Ovary (tissue), 9 donors: ENCODE data around the gene GAP43. TPM values are rescaled to one million over a fixed set of nuclear protein-coding genes. Genes with fewer than 3 reads are reported as not detected.

Experiments
- DNase-seq, 5 donors: peaks; one replicate each; pipeline ENCODE4 v3.0.0-alpha.2; 2019 to 2020
- H3K27ac ChIP-seq, 2 donors: fragments of 200-600 bp; one replicate each; pipeline versions ENCODE4 v1.5.1 to v1.8.0; 2019 to 2022
- H3K27me3 ChIP-seq: fragments of 200-600 bp; one replicate; pipeline ENCODE4 v1.8.0; 2022
- H3K36me3 ChIP-seq: fragments of 200-600 bp; sonication (generic); one replicate; pipeline ENCODE4 v1.5.1; 2019
- H3K4me1 ChIP-seq: one replicate; pipeline ENCODE4 v1.8.1; 2013; ENCODE audit warnings: mild to moderate bottlenecking, moderate library complexity; ENCODE audit not compliant: insufficient read depth
- H3K4me3 ChIP-seq: fragments of 200-600 bp; sonication (generic); one replicate; pipeline ENCODE4 v1.5.1; 2017
- H3K9me3 ChIP-seq, 2 donors: fragments of 200-600 bp in 1 of 2; sonication (generic) in 1 of 2; one replicate each; pipeline versions ENCODE4 v1.5.1 to v1.8.1; 2013 to 2019; ENCODE audit warnings: mild to moderate bottlenecking in 1 of 2, moderate library complexity in 1 of 2
- EP300 ChIP-seq: sonication (generic); formaldehyde crosslinking; IDR thresholded peaks from one replicate; pipeline ENCODE4 v1.6.1; 2017; ENCODE audit warnings: antibody characterized with exemption
- POLR2A ChIP-seq: fragments of 450-650 bp; IDR thresholded peaks from one replicate; pipeline ENCODE4 v1.6.1; 2017; ENCODE audit warnings: antibody characterized with exemption, mild to moderate bottlenecking, moderate library complexity
- WGBS, 3 donors: extraction: QIAGEN DNeasy Blood & Tissue Kit in 1 of 3; methylation state at CpG; one replicate each; pipeline versions ENCODE4 v1.1.5 to v1.1.7; 2013 to 2017; 5-methylcytosine and 5-hydroxymethylcytosine counted together
- intact Hi-C, 4 donors: fragments of 100-400 bp; cut with DNase I; formaldehyde crosslinking; loops; one replicate each; pipeline versions ENCODE4 v1.11.0 to v1.15.1; 2022 to 2023
- polyA plus RNA-seq, 2 donors: library from polyadenylated mRNA; stranded (reverse); fragments of 200-250 nt in 1 of 2; fragments of 350-450 nt in 1 of 2; fragmentation: Illumina TruSeq in 1 of 2; extraction: RNeasy Lipid Tissue Mini Kit (QIAGEN cat#74804) in 1 of 2; gene quantifications; one replicate each; pipeline ENCODE4 v1.2.3, GENCODE V29; 2013 to 2014
- total RNA-seq, 7 donors: library from RNA; depleted of rRNA in 2 of 7; stranded (reverse); fragments of >200 nt in 2 of 7; fragmentation: NEBNext Ultra II Directional in 3 of 7; extraction: Animal tissue kit (Norgen Biotek cat#: 25700) in 3 of 7; gene quantifications; one replicate each; pipeline versions ENCODE4 v1.1.0 to v1.2.4, GENCODE V29; 2016 to 2023
- TF ChIP-seq, protein P1 (sequence below), 3 donors: fragments of 450-650 bp in 2 of 3; fragments of 200-600 bp in 1 of 3; IDR thresholded peaks; one replicate each; pipeline versions ENCODE4 v1.5.1 to v1.8.0; 2016 to 2022; ENCODE audit warnings: antibody characterized with exemption in 3 of 3, mild to moderate bottlenecking in 1 of 3
- donor health status: DM: no; HTN: no; CAD: no; lungs with moderate emphysema.
- donor health status: DM: no; HTN: no; CAD: no.
- donor health status: Bipolar disorder and iron deficiency.
- donor health status: DM: yes; HTN: yes; CAD: no.
- donor health status: DM: no; HTN: no; CAD: no.
- donor health status: DM: yes; HTN: yes; CAD: no.

GAP43 gene
- total and polyA plus RNA-seq, 9 donors: 0.21 to 0.75 (median 0.29) TPM; not detected in 5

DNA sequence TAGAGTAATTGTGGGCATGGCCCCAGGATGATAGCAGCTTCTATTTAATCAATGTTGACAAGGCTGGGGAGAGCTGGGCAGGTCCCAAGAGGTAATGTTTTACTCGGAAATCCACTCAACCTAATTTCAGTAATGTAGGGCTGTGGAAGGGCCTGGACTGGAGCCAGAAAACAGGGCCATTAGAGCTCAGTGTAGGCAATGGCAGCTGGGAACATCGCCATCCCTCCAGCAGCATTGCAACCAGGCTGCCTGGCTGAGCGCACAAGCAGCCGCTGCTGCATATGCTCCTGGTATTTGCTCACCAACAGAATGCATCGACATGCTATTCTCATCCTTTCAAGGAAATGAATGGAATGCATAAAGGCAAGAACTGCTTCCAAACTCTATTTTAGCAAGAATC lies 90.0 kb downstream of the GAP43 start:
- DNase-seq: peak in 1 of 5 donors; percentile 33
- no peaks in the 10 kb centered on the region for H3K36me3 ChIP-seq
- H3K27ac ChIP-seq: no peak overlapping the region
- no peaks in the 10 kb centered on the region for H3K9me3 ChIP-seq
- no peaks in the 10 kb centered on the region for H3K27me3 ChIP-seq
- intact Hi-C loops: no loop called here
- TF ChIP-seq POLR2A (no peak), EP300 (no peak)
- TF ChIP-seq, protein P1, sequence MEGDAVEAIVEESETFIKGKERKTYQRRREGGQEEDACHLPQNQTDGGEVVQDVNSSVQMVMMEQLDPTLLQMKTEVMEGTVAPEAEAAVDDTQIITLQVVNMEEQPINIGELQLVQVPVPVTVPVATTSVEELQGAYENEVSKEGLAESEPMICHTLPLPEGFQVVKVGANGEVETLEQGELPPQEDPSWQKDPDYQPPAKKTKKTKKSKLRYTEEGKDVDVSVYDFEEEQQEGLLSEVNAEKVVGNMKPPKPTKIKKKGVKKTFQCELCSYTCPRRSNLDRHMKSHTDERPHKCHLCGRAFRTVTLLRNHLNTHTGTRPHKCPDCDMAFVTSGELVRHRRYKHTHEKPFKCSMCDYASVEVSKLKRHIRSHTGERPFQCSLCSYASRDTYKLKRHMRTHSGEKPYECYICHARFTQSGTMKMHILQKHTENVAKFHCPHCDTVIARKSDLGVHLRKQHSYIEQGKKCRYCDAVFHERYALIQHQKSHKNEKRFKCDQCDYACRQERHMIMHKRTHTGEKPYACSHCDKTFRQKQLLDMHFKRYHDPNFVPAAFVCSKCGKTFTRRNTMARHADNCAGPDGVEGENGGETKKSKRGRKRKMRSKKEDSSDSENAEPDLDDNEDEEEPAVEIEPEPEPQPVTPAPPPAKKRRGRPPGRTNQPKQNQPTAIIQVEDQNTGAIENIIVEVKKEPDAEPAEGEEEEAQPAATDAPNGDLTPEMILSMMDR (IDR thresholded peaks at IDR 0.05): no peak
- WGBS, 3 donors: 80 to 82% (median 82%) methylated on average over 5 of the region's 5 CpGs
- no peak overlapping the region for H3K4me3 ChIP-seq
- no peaks in the 10 kb centered on the region for H3K4me1 ChIP-seq

GRCh38 chr3:115715241-115715745 lies 92.0 kb downstream of the GAP43 start:
- intact Hi-C loops: no loop called here
- Histone ChIP-seq H3K4me1 (no peaks in the 10 kb centered on the region), H3K36me3 (no peaks in the 10 kb centered on the region), H3K27ac (no peak overlapping the region), H3K27me3 (no peaks in the 10 kb centered on the region), H3K4me3 (no peak overlapping the region), H3K9me3 (no peaks in the 10 kb centered on the region)
- 97 to 99% (median 97%) methylated on average over 4 of the region's 4 CpGs for WGBS, 3 donors
- TF ChIP-seq EP300: no peak
- TF ChIP-seq POLR2A: no peak
- TF ChIP-seq, protein P1 (IDR thresholded peaks at IDR 0.05): no peak
- no peak for DNase-seq

- Histone ChIP-seq H3K27ac (no peak overlapping the region), H3K36me3 (no peaks in the 10 kb centered on the region), H3K4me1 (no peaks in the 10 kb centered on the region), H3K27me3 (no peaks in the 10 kb centered on the region), H3K4me3 (no peak overlapping the region), H3K9me3 (no peaks in the 10 kb centered on the region)
- WGBS, 3 donors: 56 to 60% (median 58%) methylated on average over 4 of the region's 4 CpGs
- no peak for DNase-seq
- TF ChIP-seq, protein P1 (IDR thresholded peaks at IDR 0.05): no peak
- no peak for TF ChIP-seq EP300
- TF ChIP-seq POLR2A: no peak
- intact Hi-C loops: no loop called here
These were observed 97.7 kb downstream of the GAP43 start for GRCh38 chr3:115720983-115721382.

DNA sequence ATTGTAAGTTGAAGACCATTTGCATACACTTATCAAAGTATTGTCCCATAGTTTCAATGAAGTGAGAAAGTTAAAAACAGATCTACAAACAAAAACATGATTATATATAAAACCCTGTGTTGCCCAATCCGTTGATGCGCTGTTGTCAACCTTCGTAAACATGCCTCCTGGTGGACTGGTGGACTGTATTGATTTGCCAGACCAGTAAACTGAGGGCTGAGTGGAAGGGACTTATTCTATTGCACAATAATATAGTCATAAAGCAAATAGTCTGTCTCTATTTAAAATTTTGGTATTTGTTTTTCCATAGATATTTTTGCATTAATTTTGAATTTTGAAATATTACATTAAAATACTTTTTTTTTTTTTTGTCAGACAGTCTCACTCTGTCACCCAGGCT lies 102.5 kb downstream of the GAP43 start:
- no peak overlapping the region for H3K4me3 ChIP-seq
- no peaks in the 10 kb centered on the region for H3K36me3 ChIP-seq
- H3K4me1 ChIP-seq: no peaks in the 10 kb centered on the region
- 97 to 98% (median 98%) methylated on average over 3 of the region's 3 CpGs for WGBS, 3 donors
- H3K27ac ChIP-seq: no peak overlapping the region
- no peaks in the 10 kb centered on the region for H3K27me3 ChIP-seq
- no peak for DNase-seq
- no peaks in the 10 kb centered on the region for H3K9me3 ChIP-seq
- no peak for TF ChIP-seq POLR2A
- TF ChIP-seq EP300: no peak
- TF ChIP-seq, protein P1 (IDR thresholded peaks at IDR 0.05): no peak
- intact Hi-C loops: no loop called here

- H3K9me3 ChIP-seq: no peaks in the 10 kb centered on the region
- intact Hi-C loops: no loop called here
- TF ChIP-seq, protein P1 (IDR thresholded peaks at IDR 0.05): no peak
- TF ChIP-seq POLR2A (no peak), EP300 (no peak)
These were observed 103.8 kb downstream of the GAP43 start for GRCh38 chr3:115727135-115727534.

More at GRCh38 chr3:115727135-115727534, 103.8 kb downstream of the GAP43 start:
- no peaks in the 10 kb centered on the region for H3K4me1 ChIP-seq
- H3K36me3 ChIP-seq: no peaks in the 10 kb centered on the region
- no peak overlapping the region for H3K27ac ChIP-seq
- no peak for DNase-seq
- WGBS, 3 donors: 91 to 96% (median 92%) methylated on average over 1 of the region's 1 CpG
- no peak overlapping the region for H3K4me3 ChIP-seq
- H3K27me3 ChIP-seq: no peaks in the 10 kb centered on the region
